Peyer's patch (tissue), 4 donors: ENCODE measurements around the gene DLGAP1. TPM values are rescaled to one million over a fixed set of nuclear protein-coding genes. Genes with fewer than 3 reads are reported as not detected.

Source experiments
- DNase-seq, 3 donors: peaks; one replicate each; pipeline ENCODE4 v3.0.0-alpha.2; 2017 to 2019
- H3K27ac ChIP-seq, 4 donors: fragments of 200-600 bp; sonication (generic); one replicate each; pipeline ENCODE4 v1.5.1; 2016 to 2019
- H3K27me3 ChIP-seq, 2 donors: fragments of 200-600 bp; sonication (generic); one replicate each; pipeline ENCODE4 v1.5.1; 2019
- H3K36me3 ChIP-seq, 3 donors: fragments of 200-600 bp; sonication (generic); one replicate each; pipeline ENCODE4 v1.5.1; 2016 to 2019
- H3K4me1 ChIP-seq, 4 donors: fragments of 200-600 bp; sonication (generic); one replicate each; pipeline ENCODE4 v1.5.1; 2016 to 2019
- H3K4me3 ChIP-seq, 4 donors: fragments of 200-600 bp; sonication (generic); 1 replicate in 3 of 4; 2 replicates in 1 of 4; pipeline ENCODE4 v1.5.1; 2016 to 2019; ENCODE audit warnings: mild to moderate bottlenecking in 1 of 4
- H3K9me3 ChIP-seq, 4 donors: fragments of 200-600 bp; sonication (generic); one replicate each; pipeline ENCODE4 v1.5.1; 2016 to 2019; ENCODE audit warnings: mild to moderate bottlenecking in 1 of 4
- CTCF ChIP-seq, 6 experiments: fragments of 450-650 bp in 4 of 6; fragments of 200-600 bp in 2 of 6; sonication (generic) in 1 of 6; IDR thresholded peaks; one replicate each; pipeline ENCODE4 v1.5.1; 2017 to 2019; ENCODE audit warnings: antibody characterized with exemption in 6 of 6, mild to moderate bottlenecking in 3 of 6, moderate library complexity in 1 of 6
- POLR2A ChIP-seq, 2 donors: fragments of 450-650 bp; IDR thresholded peaks; one replicate each; pipeline ENCODE4 v1.5.1; 2017; ENCODE audit warnings: antibody characterized with exemption in 2 of 2, mild to moderate bottlenecking in 2 of 2, moderate library complexity in 2 of 2
- total RNA-seq, 4 donors: library from RNA; depleted of rRNA; stranded (reverse); fragments of >200 nt; gene quantifications; one replicate each; pipeline ENCODE4 v1.1.0, GENCODE V29; 2016

The DLGAP1 gene
- total RNA-seq, 4 donors from 2014 or later: 0.53 to 4.1 (median 2.1) TPM

GRCh38 chr18:4357579-4357978 is 97.5 kb downstream of the DLGAP1 start:
- no peak overlapping the region for H3K4me3 ChIP-seq
- no peak for DNase-seq
- TF ChIP-seq POLR2A (IDR thresholded peaks at IDR 0.05) (no peak), CTCF (IDR thresholded peaks at IDR 0.05) (no peak)
- no peaks in the 10 kb centered on the region for H3K9me3 ChIP-seq
- H3K36me3 ChIP-seq: no peaks in the 10 kb centered on the region
- H3K27ac ChIP-seq: no peak overlapping the region
- no peaks in the 10 kb centered on the region for H3K4me1 ChIP-seq
- no peaks in the 10 kb centered on the region for H3K27me3 ChIP-seq

GRCh38 chr18:4356929-4357328 is 98.2 kb downstream of the DLGAP1 start:
- Histone ChIP-seq H3K27ac (no peak overlapping the region), H3K4me3 (no peak overlapping the region), H3K27me3 (no peaks in the 10 kb centered on the region), H3K4me1 (no peaks in the 10 kb centered on the region), H3K9me3 (no peaks in the 10 kb centered on the region), H3K36me3 (no peaks in the 10 kb centered on the region)
- TF ChIP-seq CTCF (IDR thresholded peaks at IDR 0.05) (no peak), POLR2A (IDR thresholded peaks at IDR 0.05) (no peak)
- no peak for DNase-seq

GRCh38 chr18:4353853-4354418 is 101.2 kb downstream of the DLGAP1 start:
- H3K27ac ChIP-seq: no peak overlapping the region
- no peak for DNase-seq
- H3K9me3 ChIP-seq: no peaks in the 10 kb centered on the region
- no peaks in the 10 kb centered on the region for H3K27me3 ChIP-seq
- TF ChIP-seq CTCF (IDR thresholded peaks at IDR 0.05) (no peak), POLR2A (IDR thresholded peaks at IDR 0.05) (no peak)
- no peaks in the 10 kb centered on the region for H3K36me3 ChIP-seq
- no peak overlapping the region for H3K4me3 ChIP-seq
- no peaks in the 10 kb centered on the region for H3K4me1 ChIP-seq

- no peak for TF ChIP-seq CTCF (IDR thresholded peaks at IDR 0.05)
- no peak for TF ChIP-seq POLR2A (IDR thresholded peaks at IDR 0.05)
- no peak for DNase-seq
- H3K27ac ChIP-seq: no peak overlapping the region
- H3K4me1 ChIP-seq: no peaks in the 10 kb centered on the region
- H3K27me3 ChIP-seq: no peaks in the 10 kb centered on the region
- H3K9me3 ChIP-seq: no peaks in the 10 kb centered on the region
- H3K36me3 ChIP-seq: no peaks in the 10 kb centered on the region
- H3K4me3 ChIP-seq: no peak overlapping the region
Observed at GRCh38 chr18:4352746-4353551, 102.2 kb downstream of the DLGAP1 start.

GRCh38 chr18:4351005-4351404 is 104.1 kb downstream of the DLGAP1 start:
- no peak overlapping the region for H3K27ac ChIP-seq
- TF ChIP-seq POLR2A (IDR thresholded peaks at IDR 0.05): no peak
- no peak for TF ChIP-seq CTCF (IDR thresholded peaks at IDR 0.05)
- H3K4me1 ChIP-seq: no peaks in the 10 kb centered on the region
- no peaks in the 10 kb centered on the region for H3K9me3 ChIP-seq
- H3K4me3 ChIP-seq: no peak overlapping the region
- H3K36me3 ChIP-seq: no peaks in the 10 kb centered on the region
- DNase-seq: no peak
- H3K27me3 ChIP-seq: no peaks in the 10 kb centered on the region
